Colonic mucosa (tissue), 4 donors: ENCODE data around the gene TMC3. TPM values are rescaled to one million over a fixed set of nuclear protein-coding genes. Genes with fewer than 3 reads are reported as not detected.
"Not testable (repeated sequence)": the region's sequence is repeated elsewhere in the genome, so short reads cannot be mapped to it uniquely, and the experiment has no call there.

Source experiments
- DNase-seq: peaks from one replicate; pipeline ENCODE4 v3.0.0-alpha.2; 2020
- H3K27ac ChIP-seq: fragments of 200-600 bp; one replicate; pipeline ENCODE4 v1.8.0; 2021
- H3K27me3 ChIP-seq: fragments of 200-600 bp; one replicate; pipeline ENCODE4 v1.8.0; 2021
- H3K36me3 ChIP-seq: fragments of 200-600 bp; one replicate; pipeline ENCODE4 v1.8.0; 2021
- H3K4me1 ChIP-seq: fragments of 200-600 bp; one replicate; pipeline ENCODE4 v1.8.0; 2021; ENCODE audit warnings: mild to moderate bottlenecking
- H3K4me3 ChIP-seq: fragments of 200-600 bp; one replicate; pipeline ENCODE4 v1.8.0; 2021
- H3K9ac ChIP-seq, 2 donors: one replicate each; pipeline ENCODE4 v1.7.0; 2013; ENCODE audit warnings: control low read depth in 2 of 2, low read depth in 2 of 2, low read length in 2 of 2
- H3K9me3 ChIP-seq: fragments of 200-600 bp; one replicate; pipeline ENCODE4 v1.8.0; 2021
- CTCF ChIP-seq: fragments of 200-600 bp; IDR thresholded peaks from one replicate; pipeline ENCODE4 v1.8.0; 2022; ENCODE audit warnings: antibody characterized with exemption, mild to moderate bottlenecking
- intact Hi-C: fragments of 100-400 bp; cut with DNase I; formaldehyde crosslinking; loops from one replicate; pipeline ENCODE4 v1.14.1; 2022
- total RNA-seq, 2 donors: library from RNA; stranded (reverse); fragmentation: NEBNext Ultra II Directional in 1 of 2; extraction: Animal tissue kit (Norgen Biotek cat#: 25700) in 1 of 2; gene quantifications; one replicate each; pipeline ENCODE4 v1.2.1, GENCODE V29; 2021
- donor health status: healthy.
- donor health status: DM: no; HTN: no; CAD: no.
- donor health status: DM: no; HTN: no; CAD: no.

Gene TMC3
- total RNA-seq, 2 donors from 2014 or later = 0.08 TPM; not detected in 1

GRCh38 chr15:81335631-81336030 is 38.4 kb downstream of the TMC3 start:
- no peaks in the 10 kb centered on the region for H3K27me3 ChIP-seq
- H3K9me3 ChIP-seq = no peaks in the 10 kb centered on the region
- no peak for DNase-seq
- H3K36me3 ChIP-seq = no peaks in the 10 kb centered on the region
- no peak for TF ChIP-seq CTCF
- no peak overlapping the region for H3K4me3 ChIP-seq
- intact Hi-C loops = no loop called here
- H3K27ac ChIP-seq = no peak overlapping the region
- no peak overlapping the region for H3K9ac ChIP-seq
- H3K4me1 ChIP-seq = no peaks in the 10 kb centered on the region

- Histone ChIP-seq H3K27me3 (no peaks in the 10 kb centered on the region), H3K4me3 (no peak overlapping the region), H3K9me3 (no peaks in the 10 kb centered on the region), H3K4me1 (no peaks in the 10 kb centered on the region), H3K9ac (no peak overlapping the region), H3K27ac (no peak overlapping the region), H3K36me3 (no peaks in the 10 kb centered on the region)
- no peak for DNase-seq
- intact Hi-C loops = no loop called here
- no peak for TF ChIP-seq CTCF
These were observed 39.1 kb downstream of the TMC3 start for GRCh38 chr15:81334768-81335435.

- H3K4me1 ChIP-seq = no peaks in the 10 kb centered on the region
- intact Hi-C loops = no loop called here
- TF ChIP-seq CTCF = no peak
- H3K27me3 ChIP-seq = no peaks in the 10 kb centered on the region
- H3K4me3 ChIP-seq = no peak overlapping the region
- no peaks in the 10 kb centered on the region for H3K9me3 ChIP-seq
- DNase-seq = no peak
- no peaks in the 10 kb centered on the region for H3K36me3 ChIP-seq
- no peak overlapping the region for H3K27ac ChIP-seq
- no peak overlapping the region for H3K9ac ChIP-seq
These were observed 40.6 kb downstream of the TMC3 start for GRCh38 chr15:81333363-81333762.

- Histone ChIP-seq H3K36me3 (no peaks in the 10 kb centered on the region), H3K27me3 (no peaks in the 10 kb centered on the region), H3K4me3 (no peak overlapping the region), H3K4me1 (no peaks in the 10 kb centered on the region), H3K27ac (no peak overlapping the region), H3K9me3 (no peaks in the 10 kb centered on the region), H3K9ac (no peak overlapping the region)
- DNase-seq = no peak
- TF ChIP-seq CTCF = no peak
- intact Hi-C loops = no loop called here
These were observed 41.7 kb downstream of the TMC3 start for GRCh38 chr15:81332326-81332725.

GRCh38 chr15:81331600-81331999 is 42.4 kb downstream of the TMC3 start:
- Histone ChIP-seq H3K27me3 (no peaks in the 10 kb centered on the region), H3K9ac (no peak overlapping the region), H3K27ac (no peak overlapping the region), H3K4me1 (no peaks in the 10 kb centered on the region), H3K4me3 (no peak overlapping the region), H3K36me3 (no peaks in the 10 kb centered on the region), H3K9me3 (no peaks in the 10 kb centered on the region)
- intact Hi-C loops = no loop called here
- TF ChIP-seq CTCF = no peak
- no peak for DNase-seq

GRCh38 chr15:81331141-81331540 is 42.9 kb downstream of the TMC3 start:
- H3K4me1 ChIP-seq, H3K27ac ChIP-seq, intact Hi-C loops, H3K4me3 ChIP-seq, DNase-seq, H3K36me3 ChIP-seq, H3K27me3 ChIP-seq, H3K9ac ChIP-seq, H3K9me3 ChIP-seq: not testable (repeated sequence)
